B cell (primary cell): ENCODE measurements around the gene GJB2. TPM values are rescaled to one million over a fixed set of nuclear protein-coding genes. Genes with fewer than 3 reads are reported as not detected.
A peak's percentile ranks its signal among the peaks of the same experiment; 100 is the strongest.

Experiments used
- ATAC-seq: fragments of 200-7000 bp; cut with Tn5 transposase; one replicate; pipeline ENCODE4 v1.10.0; 2021; ENCODE audit warnings: low read depth, mild to moderate bottlenecking, moderate number of reproducible peaks, moderate library complexity
- CTCF ChIA-PET: fragments of 350-600 bp; sonication (Branson Sonifier 250); formaldehyde crosslinking; loops from one replicate; lab custom pipeline; 2021; ENCODE audit warnings: antibody characterized with exemption, inconsistent platforms; lab: Charles Lee
- POLR2A ChIA-PET: fragments of 350-600 bp; sonication (Branson Sonifier 250); formaldehyde crosslinking; loops from one replicate; lab custom pipeline; 2021; ENCODE audit warnings: antibody characterized with exemption; lab: Charles Lee
- DNase-seq: peaks from one replicate; pipeline ENCODE4 v3.0.0; 2013
- H2AFZ ChIP-seq: 2 replicates; pipeline ENCODE4 v1.6.1; 2012; ENCODE audit warnings: mild to moderate bottlenecking, low read depth, low read length; ENCODE audit not compliant: insufficient read depth, poor library complexity, severe bottlenecking
- H3K27ac ChIP-seq, 2 donors: 1 replicate in 1 of 2; 2 replicates in 1 of 2; pipeline ENCODE4 v1.5.1; 2012 to 2013; ENCODE audit warnings: low read length in 2 of 2, mild to moderate bottlenecking in 2 of 2, moderate library complexity in 1 of 2
- H3K27me3 ChIP-seq, 4 experiments: fragments of 200-600 bp in 1 of 4; sonication (generic) in 1 of 4; replicated peaks in 1 of 4; 1 replicate in 2 of 4; 2 replicates in 2 of 4; pipeline versions ENCODE4 v1.6.1 to v1.7.0; 2013 to 2016; ENCODE audit warnings: low read length in 3 of 4, mild to moderate bottlenecking in 2 of 4, mixed read lengths in 1 of 4, moderate library complexity in 1 of 4; ENCODE audit not compliant: insufficient read depth in 4 of 4, control insufficient read depth in 3 of 4; ENCODE audit errors: control extremely low read depth in 1 of 4
- H3K36me3 ChIP-seq, 2 experiments: replicated peaks in 1 of 2; 1 replicate in 1 of 2; 2 replicates in 1 of 2; pipeline versions ENCODE4 v1.6.1 to v1.7.1; 2013; ENCODE audit warnings: low read length in 1 of 2; ENCODE audit not compliant: insufficient read depth in 2 of 2, control insufficient read depth in 1 of 2; ENCODE audit errors: control extremely low read depth in 1 of 2, extremely low read depth in 1 of 2
- H3K4me1 ChIP-seq, 2 donors: fragments of 200-600 bp in 1 of 2; sonication (generic) in 1 of 2; 1 replicate in 1 of 2; 2 replicates in 1 of 2; pipeline versions ENCODE4 v1.5.1 to v1.6.1; 2013 to 2017; ENCODE audit warnings: low read length in 2 of 2; ENCODE audit not compliant: control insufficient read depth in 2 of 2, insufficient read depth in 2 of 2
- H3K4me2 ChIP-seq: replicated peaks from 2 replicates; pipeline ENCODE3; 2012; ENCODE audit warnings: mild to moderate bottlenecking, low read depth, low read length; ENCODE audit not compliant: poor library complexity, severe bottlenecking
- H3K4me3 ChIP-seq, 5 experiments: fragments of 200-600 bp in 1 of 5; sonication (generic) in 1 of 5; 1 replicate in 3 of 5; 2 replicates in 2 of 5; pipeline versions ENCODE4 v1.5.1 to v1.7.0; 2011 to 2016; ENCODE audit warnings: low read length in 4 of 5, mild to moderate bottlenecking in 4 of 5, low read depth in 2 of 5, control low read depth in 1 of 5, moderate library complexity in 1 of 5; ENCODE audit not compliant: insufficient read depth in 1 of 5; ENCODE audit errors: control extremely low read depth in 1 of 5, extremely low read depth in 1 of 5
- H3K79me2 ChIP-seq: fragments of 200-600 bp; sonication (generic); one replicate; pipeline ENCODE4 v1.6.0; 2016; ENCODE audit warnings: low read length; ENCODE audit not compliant: control insufficient read depth, insufficient read depth
- H3K9ac ChIP-seq: fragments of 200-600 bp; sonication (generic); 2 replicates; pipeline ENCODE4 v1.6.1; 2017; ENCODE audit warnings: mild to moderate bottlenecking, low read length, moderate library complexity
- H3K9me3 ChIP-seq, 3 donors: one replicate each; pipeline versions ENCODE4 v1.6.1 to v1.7.1; 2013; ENCODE audit warnings: low read length in 2 of 3; ENCODE audit not compliant: control insufficient read depth in 2 of 3, insufficient read depth in 1 of 3; ENCODE audit errors: control extremely low read depth in 1 of 3
- H4K20me1 ChIP-seq: 2 replicates; pipeline ENCODE4 v1.6.0; 2012; ENCODE audit warnings: mild to moderate bottlenecking, low read length; ENCODE audit not compliant: insufficient read depth, control insufficient read depth, poor library complexity, severe bottlenecking
- H3K27ac Mint-ChIP-seq: one replicate; pipeline ENCODE4 v1.8.0; 2021; ENCODE audit warnings: mixed read lengths
- H3K27me3 Mint-ChIP-seq: one replicate; pipeline ENCODE4 v1.8.0; 2021; ENCODE audit warnings: mixed read lengths
- H3K4me1 Mint-ChIP-seq: one replicate; pipeline ENCODE4 v1.8.0; 2021; ENCODE audit warnings: mixed read lengths
- H3K4me3 Mint-ChIP-seq: one replicate; pipeline ENCODE4 v1.8.0; 2021; ENCODE audit warnings: mixed read lengths
- H3K9me3 Mint-ChIP-seq: one replicate; pipeline ENCODE4 v1.8.0; 2022; ENCODE audit warnings: mixed read lengths; ENCODE audit not compliant: insufficient read depth
- EZH2 ChIP-seq: IDR thresholded peaks from 2 replicates; pipeline ENCODE4 v1.6.1; 2012; ENCODE audit warnings: borderline replicate concordance, low read depth, mild to moderate bottlenecking, moderate library complexity, low read length; ENCODE audit not compliant: insufficient read depth, poor library complexity, severe bottlenecking
- WGBS: methylation state at CpG from one replicate; pipeline ENCODE4 v1.1.5; 2013; ENCODE audit warnings: missing lambda C conversion rate; ENCODE audit not compliant: insufficient coverage; 5-methylcytosine and 5-hydroxymethylcytosine counted together
- intact Hi-C: fragments of 100-400 bp; cut with micrococcal nuclease; formaldehyde crosslinking; loops from one replicate; pipeline ENCODE4 v1.10.0; 2022
- polyA plus RNA-seq: library from polyadenylated mRNA; depleted of rRNA; stranded (reverse); fragments of >200 nt; gene quantifications from 2 replicates; pipeline ENCODE4 v1.2.3, GENCODE V29; 2012
- total RNA-seq, 2 donors: library from RNA; stranded (reverse); fragments of 120-200 nt in 1 of 2; gene quantifications; 1 replicate in 1 of 2; 2 replicates in 1 of 2; pipeline versions ENCODE4 v1.2.3 to v1.2.4, GENCODE V29; 2013 to 2022
- TF ChIP-seq, protein P1 (sequence below): fragments of 200-600 bp; IDR thresholded peaks from one replicate; pipeline ENCODE4 v1.8.0; 2022; ENCODE audit warnings: antibody characterized with exemption, mild to moderate bottlenecking

Gene GJB2
- total and polyA plus RNA-seq, 2 donors (not counting 1 experiment from before 2014, with no cell fraction given), result not detected

DNA sequence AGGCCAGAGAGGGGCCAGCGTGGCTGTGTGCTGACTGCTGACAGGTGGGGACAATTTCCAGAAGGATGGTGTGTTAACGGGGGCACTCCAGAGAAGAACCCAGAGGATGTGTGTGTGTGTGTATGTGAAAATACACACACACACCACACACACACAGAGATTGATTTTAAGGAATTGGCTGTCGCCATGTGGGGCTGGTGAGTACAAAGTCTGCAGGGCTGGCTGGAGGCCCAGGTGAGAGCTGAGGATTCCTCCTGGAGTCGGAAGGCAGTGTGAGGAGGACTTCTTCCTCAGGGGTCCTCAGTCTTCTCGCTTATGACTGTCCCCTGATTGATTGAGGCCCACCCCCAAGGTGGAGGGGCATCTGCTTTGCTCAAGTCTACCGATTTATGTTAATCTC, 47.0 kb upstream of the GJB2 start:
- ChIA-PET CTCF (no interaction called here), POLR2A (no interaction called here)
- no peak for ATAC-seq
- H3K36me3 ChIP-seq, result no peaks in the 10 kb centered on the region
- no peak overlapping the region for H3K4me2 ChIP-seq
- H3K9me3 Mint-ChIP-seq, result no peaks in the 10 kb centered on the region
- peaks cover 21% of the 10 kb centered on the region for H3K27me3 Mint-ChIP-seq
- no peaks in the 10 kb centered on the region for H3K4me1 ChIP-seq
- H3K4me3 Mint-ChIP-seq, result no peak overlapping the region
- no peak overlapping the region for H2AFZ ChIP-seq
- no peak overlapping the region for H3K9ac ChIP-seq
- no peak overlapping the region for H3K27ac Mint-ChIP-seq
- no peaks in the 10 kb centered on the region for H4K20me1 ChIP-seq
- H3K79me2 ChIP-seq, result no peaks in the 10 kb centered on the region
- H3K27ac ChIP-seq, result no peak overlapping the region
- H3K9me3 ChIP-seq, result no peaks in the 10 kb centered on the region
- intact Hi-C loops, result no loop called here
- 87% methylated on average over 4 of the region's 6 CpGs for WGBS
- no peak for DNase-seq
- H3K4me3 ChIP-seq, result no peak overlapping the region
- TF ChIP-seq, protein P1, sequence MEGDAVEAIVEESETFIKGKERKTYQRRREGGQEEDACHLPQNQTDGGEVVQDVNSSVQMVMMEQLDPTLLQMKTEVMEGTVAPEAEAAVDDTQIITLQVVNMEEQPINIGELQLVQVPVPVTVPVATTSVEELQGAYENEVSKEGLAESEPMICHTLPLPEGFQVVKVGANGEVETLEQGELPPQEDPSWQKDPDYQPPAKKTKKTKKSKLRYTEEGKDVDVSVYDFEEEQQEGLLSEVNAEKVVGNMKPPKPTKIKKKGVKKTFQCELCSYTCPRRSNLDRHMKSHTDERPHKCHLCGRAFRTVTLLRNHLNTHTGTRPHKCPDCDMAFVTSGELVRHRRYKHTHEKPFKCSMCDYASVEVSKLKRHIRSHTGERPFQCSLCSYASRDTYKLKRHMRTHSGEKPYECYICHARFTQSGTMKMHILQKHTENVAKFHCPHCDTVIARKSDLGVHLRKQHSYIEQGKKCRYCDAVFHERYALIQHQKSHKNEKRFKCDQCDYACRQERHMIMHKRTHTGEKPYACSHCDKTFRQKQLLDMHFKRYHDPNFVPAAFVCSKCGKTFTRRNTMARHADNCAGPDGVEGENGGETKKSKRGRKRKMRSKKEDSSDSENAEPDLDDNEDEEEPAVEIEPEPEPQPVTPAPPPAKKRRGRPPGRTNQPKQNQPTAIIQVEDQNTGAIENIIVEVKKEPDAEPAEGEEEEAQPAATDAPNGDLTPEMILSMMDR, result no peak
- H3K27me3 ChIP-seq, result peaks cover 0 to 3% (median under 1%) of the 10 kb centered on the region in 4 experiments
- H3K4me1 Mint-ChIP-seq, result no peaks in the 10 kb centered on the region

DNA sequence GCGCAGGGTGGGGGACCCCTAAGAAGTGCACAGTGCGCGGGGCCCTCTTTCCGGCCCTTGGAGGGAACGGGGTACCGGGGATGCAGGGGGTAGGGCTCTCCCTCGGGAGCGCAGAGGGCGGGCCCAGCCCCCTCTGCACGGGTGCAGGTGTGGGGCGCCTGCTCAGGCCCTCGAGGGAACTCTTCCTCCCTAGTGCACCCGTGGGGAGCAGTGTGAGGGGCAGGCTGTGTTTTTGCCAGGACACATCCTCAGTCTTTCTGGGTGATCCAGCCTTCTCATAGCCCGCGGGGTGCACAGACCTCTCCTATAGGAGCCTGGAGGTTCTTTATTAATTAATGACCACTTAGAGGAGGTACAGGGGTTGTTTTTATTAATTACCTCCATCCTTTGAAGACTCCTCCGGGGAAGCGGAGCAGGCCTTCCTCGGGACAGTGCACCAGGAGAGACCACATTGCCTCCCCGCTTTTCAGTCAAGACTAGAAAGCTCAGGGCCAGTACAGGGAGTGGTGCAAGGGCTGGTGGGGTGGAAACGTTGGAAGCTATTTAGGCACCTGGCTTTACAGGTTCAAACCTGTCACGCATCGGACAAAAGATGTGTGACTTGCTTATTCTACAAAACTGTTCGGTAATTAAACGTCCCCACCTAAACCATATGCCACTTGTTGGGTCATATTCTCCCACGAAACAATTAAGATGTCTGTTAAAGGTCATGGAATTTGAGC, 40.0 kb upstream of the GJB2 start:
- no peak overlapping the region for H3K4me3 Mint-ChIP-seq
- intact Hi-C loops, result no loop called here
- Histone ChIP-seq H3K79me2 (no peaks in the 10 kb centered on the region), H3K9ac (no peak overlapping the region), H3K4me2 (peak overlapping the region; percentile 66), H3K4me3 (peak overlapping the region in 2 of 5 experiments; percentile 5 to 24), H2AFZ (peak overlapping the region; percentile 56), H3K27me3 (peaks cover 0 to 32% (median 12%) of the 10 kb centered on the region in 4 experiments), H3K4me1 (peaks cover 9 to 15% of the 10 kb centered on the region in 2 donors), H3K36me3 (no peaks in the 10 kb centered on the region), H3K9me3 (peaks cover 0 to 3% (median 0%) of the 10 kb centered on the region in 3 donors), H3K27ac (no peak overlapping the region), H4K20me1 (no peaks in the 10 kb centered on the region)
- no peak for TF ChIP-seq EZH2
- TF ChIP-seq, protein P1, result no peak
- no peak overlapping the region for H3K27ac Mint-ChIP-seq
- peaks cover 56% of the 10 kb centered on the region for H3K27me3 Mint-ChIP-seq
- DNase-seq (no peak), ATAC-seq (no peak)
- no peaks in the 10 kb centered on the region for H3K9me3 Mint-ChIP-seq
- CTCF ChIA-PET, result no interaction called here
- peaks cover 14% of the 10 kb centered on the region for H3K4me1 Mint-ChIP-seq
- POLR2A ChIA-PET, result no interaction called here
- 50% methylated on average over 12 of the region's 25 CpGs for WGBS
